ENCODE data around the gene ATP2B2.

DNA sequence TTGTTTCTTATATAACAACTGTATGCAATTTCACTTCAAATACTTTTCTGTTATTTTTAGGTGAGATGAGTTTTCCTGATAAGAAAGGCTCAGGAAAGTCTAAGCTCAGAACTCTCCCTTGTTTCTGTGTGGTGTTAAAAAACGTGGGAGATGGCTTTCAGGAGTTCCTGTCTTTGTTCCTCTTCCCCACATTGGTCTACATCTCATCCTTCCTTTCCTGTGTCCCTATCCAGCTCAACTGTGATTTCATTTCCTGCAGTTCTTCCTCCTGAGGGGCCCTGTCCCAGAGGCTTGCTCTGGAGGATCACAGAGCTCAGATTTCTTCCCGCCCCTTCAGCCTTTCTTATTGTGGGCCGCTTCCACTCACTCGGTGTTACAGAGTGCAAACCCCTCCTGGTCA is 195.7 kb downstream of the ATP2B2 start:
- no peak for TF ChIP-seq CTCF (IDR thresholded peaks at IDR 0.05)
- no peak for TF ChIP-seq EZH2 (IDR thresholded peaks at IDR 0.05; ENCODE audit: borderline replicate concordance, insufficient read depth, low read depth, low read length, poor library complexity, severe bottlenecking)

Data from B cell (primary cell).